GM21515 (cell line): ENCODE measurements around the gene MTM1.
A peak's percentile ranks its signal among the peaks of the same experiment; 100 is the strongest.

ENCODE experiments used
- ATAC-seq: cut with Tn5 transposase; IDR thresholded peaks from one replicate; pipeline ENCODE4 v1.9.1; 2021; ENCODE audit not compliant: unreplicated experiment

MTM1 gene

DNA sequence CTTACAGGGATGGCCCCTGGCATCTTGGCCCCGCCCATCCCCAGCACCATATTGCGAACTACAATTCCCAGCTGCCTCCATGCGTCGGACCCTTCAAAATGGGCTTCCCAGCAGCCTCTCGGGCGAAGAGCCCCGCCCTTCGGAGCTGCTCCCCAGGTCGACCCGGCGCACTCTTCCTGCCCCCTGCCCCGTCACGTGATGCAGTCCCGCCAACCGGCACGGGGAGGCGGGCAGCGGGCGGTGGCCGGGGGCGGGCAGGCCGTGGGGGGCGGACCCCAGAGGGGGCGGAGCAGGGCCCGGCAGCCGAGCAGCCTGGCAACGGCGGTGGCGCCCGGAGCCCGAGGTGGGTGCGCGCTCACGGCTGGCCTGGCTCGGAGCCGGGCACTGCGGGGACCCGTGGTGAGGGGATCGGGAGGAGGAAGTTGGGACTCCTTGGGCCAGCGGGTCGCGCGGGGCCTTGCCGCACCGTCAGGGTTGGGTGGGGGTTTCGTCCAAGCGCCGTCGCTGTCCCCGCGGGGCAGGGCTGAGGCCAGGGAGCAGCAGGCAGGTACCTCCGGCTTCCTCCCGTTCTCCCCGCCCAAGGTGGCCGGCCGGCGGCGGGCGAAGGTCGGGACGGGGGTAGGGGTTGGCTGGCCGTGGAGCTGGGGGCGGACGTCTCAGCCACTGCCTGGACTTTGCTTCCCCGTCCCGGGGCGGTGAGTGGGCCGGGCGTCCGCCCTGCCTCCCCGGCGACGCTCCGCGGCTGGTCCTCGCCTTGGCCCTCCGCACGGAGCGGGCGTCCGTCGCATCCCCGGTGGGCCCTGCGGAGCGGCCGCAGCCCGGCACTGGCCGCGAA is at the start of gene MTM1:
Gene MTM1, plus strand, starts transcription at position 302 of the 835 bp plus-strand sequence. CDS start 23,994 bp downstream, outside the sequence.
- ATAC-seq: peak; percentile 97

DNA sequence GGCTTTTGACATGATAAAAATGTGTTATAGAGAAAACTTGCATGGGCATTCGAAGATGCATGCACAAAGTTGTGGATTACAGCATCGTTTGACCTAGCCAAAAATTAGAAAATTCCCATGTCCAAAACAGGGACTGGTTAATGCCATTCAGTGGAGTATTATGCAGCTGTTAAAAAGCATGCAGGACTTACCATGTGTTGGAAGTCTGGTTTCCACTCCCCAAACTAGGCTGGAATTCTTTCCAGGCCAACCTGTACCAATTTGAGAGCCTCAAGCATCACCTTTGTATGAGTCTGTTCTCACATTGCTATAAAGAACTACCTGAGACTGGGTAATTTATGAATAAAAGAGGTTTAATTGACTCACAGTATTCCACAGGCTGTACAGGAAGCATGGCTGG is 45.9 kb upstream of the MTM1 start:
- no peak for ATAC-seq

DNA sequence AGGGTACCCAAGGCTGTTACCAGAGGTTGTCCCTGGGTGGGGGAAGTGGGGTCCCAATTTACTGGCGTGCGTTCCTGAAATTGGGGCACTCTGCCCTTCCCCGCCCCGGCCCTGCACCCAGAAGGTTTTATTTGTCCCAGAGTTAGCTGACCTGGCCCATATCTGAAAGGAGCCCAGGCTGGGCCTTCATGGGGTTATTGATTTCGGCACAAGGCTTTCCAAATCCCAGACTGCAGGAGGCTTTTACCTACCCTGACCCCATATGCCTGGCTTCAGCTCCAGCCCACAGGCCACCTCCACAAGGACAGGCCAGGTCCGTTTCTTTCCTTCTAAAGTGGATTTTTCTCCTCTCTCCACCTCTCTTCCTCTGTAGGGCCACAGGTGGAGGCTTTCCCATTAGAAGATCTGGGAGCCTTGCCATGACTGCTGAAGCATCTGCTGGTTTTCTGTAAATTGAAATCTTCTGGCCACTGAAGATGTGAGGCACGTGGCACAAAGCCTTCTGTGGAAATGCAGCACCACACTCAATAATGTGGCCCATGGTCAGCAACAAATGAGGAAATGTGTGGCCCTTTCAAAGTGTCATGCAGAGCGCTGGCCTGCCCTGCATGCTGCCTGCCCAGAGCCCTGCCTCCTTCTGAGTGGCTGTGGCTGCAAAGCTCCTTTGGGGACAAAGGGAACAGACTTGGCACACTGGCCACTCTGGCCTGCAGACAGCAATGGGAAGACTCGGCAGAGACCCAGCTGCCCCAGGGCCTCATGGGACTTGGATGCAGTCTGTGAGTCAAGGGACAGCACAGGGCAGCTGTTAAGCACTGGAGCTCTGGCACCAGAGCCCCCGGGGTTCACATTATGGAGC is 43.1 kb upstream of the MTM1 start:
- ATAC-seq: no peak

DNA sequence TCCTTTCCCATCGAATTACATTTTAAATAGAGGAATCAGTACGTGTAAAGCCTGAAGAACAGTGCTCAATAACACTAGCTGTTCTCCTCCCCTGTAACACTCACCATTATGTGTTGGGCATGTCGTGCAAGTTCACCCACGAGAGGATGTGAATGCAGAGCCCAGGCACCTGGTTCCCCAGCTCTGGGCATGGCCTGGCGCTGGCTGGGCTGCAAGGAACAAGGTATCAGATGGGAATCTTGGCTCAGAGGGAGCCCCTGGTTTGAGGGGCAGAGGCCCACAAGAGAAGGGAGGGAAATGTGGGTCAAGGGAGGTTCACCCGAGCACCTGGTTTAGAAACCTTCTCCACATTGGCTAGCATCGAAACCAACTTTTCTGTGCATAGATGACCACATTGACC is 41.7 kb upstream of the MTM1 start:
- ATAC-seq: no peak

DNA sequence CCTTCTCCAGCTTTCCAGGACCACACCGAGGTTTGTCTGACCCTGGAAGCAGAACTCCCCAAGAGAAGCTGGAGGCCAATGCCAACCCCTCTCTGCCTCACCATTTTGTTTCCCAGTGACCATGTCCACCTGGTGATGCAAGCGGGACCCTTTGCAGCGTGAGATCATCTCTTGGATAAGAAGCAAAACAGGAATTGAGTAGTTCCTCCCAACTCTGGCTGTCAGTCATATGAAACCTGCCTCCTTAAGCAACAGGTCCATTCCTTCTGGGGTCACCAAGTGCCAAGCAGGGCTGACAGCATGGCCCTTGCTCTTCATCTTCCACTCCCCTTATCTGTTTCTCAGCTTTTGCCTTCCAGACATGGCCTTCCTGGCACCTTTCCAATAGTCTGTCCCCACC is 41.3 kb upstream of the MTM1 start:
- ATAC-seq: no peak

DNA sequence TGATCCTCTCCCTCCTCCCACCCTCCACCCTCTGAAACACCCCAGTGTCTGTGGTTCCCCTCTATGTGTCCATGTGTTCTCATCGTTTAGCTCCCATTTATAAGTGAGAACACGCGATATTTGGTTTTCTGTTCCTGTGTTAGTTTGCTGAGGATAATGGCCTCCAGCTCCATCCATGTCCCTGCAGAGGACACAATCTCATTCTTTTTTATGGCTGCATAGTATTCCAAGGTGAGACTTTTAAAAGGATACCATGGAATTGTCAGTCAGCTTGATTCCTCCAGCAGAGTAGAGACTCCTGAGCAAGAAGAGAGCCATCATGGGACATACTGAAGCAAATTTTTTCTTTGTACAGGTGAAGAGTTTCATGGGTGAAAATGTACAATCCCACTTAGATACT is 38.8 kb upstream of the MTM1 start:
- no peak for ATAC-seq

DNA sequence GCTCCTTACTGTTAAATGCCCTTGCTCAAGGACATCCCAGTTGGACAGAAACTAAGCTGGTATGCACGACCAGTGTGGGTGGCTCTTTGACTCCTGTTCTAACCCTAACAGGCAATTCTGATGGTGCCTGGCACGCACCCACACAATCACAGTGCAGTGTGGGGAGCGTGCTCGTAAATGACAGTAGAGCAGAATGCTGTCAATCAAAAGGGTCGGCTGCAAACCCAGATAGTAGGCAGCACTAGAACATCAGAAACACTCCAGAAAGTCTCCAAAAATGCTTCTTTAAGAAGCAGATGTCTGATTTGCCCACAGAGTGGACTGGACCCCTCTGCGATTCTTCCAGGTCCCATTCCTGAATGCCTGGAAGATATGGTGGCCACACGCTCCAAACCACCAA is 37.6 kb upstream of the MTM1 start:
- no peak for ATAC-seq

DNA sequence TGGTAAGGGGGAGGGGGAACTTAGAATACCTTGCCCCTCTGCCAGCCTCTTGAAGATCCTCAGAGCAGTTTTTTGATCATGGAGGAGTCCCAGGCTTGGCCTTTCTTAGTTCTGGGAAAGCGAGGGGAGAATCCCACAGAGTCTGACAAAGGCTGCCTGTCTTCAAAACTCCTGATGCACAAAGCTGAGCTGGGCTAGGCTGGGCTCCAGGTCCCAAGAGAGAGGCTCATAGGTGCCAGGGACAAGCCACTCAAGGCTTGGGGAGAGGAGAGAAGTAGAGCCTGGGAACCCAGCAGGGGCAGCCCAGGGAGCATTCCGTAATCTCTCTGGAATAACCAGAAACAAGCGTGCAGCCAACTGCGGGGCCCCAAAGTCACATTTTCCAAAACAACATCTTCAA is 37.0 kb upstream of the MTM1 start:
- no peak for ATAC-seq

DNA sequence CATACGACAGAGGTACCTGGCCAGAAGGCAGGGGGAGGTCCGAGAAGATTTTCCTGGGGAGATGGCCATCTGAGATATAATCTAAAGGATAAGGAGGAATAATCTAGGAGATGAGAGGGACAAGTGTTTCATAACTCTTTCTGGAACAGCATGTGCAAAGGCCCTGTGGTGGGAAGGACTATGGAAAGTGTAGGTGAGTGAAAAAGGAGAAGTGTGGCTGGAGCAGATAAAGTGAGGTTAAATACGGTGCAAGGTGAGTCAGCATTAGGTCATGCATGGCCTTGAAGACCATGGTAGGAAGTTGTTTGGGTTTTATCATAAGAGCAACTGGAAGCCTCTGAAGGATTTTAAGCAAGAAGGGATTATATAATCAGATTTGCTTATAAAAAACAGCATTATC is 34.6 kb upstream of the MTM1 start:
- ATAC-seq: no peak

DNA sequence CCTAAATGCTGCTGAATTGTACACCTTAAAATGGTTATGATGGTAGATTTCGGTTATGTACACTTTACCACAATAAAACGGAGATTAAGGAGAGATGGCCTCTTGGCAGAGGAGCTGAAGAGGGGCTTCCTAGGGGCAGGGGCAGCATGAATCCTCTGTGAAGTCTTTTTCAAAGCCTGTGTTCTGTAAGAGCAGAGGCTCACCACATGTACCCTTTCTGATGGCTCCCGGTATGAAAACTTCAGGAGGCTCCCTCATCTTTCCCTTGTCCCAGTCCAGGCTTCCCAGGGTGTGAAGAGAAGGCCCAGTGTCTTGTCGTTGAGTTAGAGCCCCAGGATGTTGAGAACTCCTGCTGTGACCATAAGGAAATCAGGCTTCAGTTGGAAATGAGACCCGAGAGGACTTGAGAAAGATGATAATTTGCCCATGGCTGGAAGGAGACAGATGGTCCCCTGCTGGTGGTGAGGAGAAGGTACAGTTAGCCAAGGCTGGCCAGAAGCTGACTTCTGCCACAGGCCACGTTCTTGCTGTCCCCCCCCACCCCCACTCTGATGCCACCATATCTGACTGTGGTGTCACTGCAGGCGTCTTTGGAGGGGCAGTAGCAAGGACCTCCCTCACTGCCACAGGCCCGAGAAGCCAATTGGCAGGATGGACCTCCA is 31.8 kb upstream of the MTM1 start:
- ATAC-seq: no peak

DNA sequence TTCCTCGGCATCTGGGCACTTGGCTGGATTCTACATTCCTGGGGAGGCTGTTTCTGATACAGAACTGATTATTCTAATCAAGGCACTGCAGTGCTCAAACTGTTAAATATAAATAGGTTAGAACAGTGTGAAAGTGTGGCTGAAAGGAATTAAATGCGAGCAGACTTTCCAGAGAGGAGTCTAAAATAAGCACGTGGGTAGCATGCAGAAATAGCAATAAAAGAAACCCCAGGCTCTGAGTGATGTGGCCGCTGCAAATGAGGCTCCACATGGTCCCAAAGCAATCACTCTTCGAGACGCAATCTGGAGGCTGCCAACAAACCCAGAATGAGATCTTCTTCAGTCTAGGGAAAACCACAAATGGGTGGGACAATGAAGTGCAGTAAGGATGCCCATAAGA is 30.6 kb upstream of the MTM1 start:
- no peak for ATAC-seq

DNA sequence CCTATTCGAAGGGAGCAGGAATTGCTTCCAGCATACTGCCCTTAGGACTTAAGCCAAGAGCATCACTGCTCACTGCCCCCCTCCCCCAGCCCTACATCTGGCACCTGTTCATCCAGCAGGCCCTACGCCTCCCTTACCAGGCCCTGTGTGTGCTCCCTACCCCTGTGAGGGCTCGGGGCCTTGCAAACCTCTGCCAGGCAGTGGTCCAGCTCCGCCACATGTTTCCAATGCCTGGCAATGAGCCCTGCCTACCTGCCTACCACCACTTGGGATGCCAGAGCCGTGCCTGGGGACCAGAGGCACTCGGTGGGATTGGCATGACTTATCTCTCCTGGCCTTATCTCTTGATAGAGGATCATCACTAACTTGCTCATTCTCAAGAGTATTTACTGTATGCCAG is 27.5 kb upstream of the MTM1 start:
- ATAC-seq: no peak

DNA sequence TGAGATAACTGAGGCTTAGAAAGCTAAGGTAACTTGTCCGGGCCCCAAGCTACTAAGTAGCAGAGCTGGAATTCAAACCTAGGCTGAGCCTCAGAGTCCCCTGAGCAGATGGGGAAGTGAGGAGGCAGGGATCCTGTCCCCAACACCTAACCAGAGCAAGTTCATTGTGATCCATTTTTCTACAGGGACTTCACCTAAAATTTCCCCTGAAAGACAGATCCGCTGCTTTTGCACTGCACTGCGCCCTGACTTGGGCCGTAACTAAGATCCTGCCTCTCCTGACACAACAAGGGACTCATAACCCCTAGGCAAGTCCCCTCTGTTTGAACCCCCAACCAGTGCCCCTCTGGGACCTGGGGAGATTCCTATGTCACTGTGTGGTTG is 25.6 kb upstream of the MTM1 start:
- peak; percentile 33 for ATAC-seq

DNA sequence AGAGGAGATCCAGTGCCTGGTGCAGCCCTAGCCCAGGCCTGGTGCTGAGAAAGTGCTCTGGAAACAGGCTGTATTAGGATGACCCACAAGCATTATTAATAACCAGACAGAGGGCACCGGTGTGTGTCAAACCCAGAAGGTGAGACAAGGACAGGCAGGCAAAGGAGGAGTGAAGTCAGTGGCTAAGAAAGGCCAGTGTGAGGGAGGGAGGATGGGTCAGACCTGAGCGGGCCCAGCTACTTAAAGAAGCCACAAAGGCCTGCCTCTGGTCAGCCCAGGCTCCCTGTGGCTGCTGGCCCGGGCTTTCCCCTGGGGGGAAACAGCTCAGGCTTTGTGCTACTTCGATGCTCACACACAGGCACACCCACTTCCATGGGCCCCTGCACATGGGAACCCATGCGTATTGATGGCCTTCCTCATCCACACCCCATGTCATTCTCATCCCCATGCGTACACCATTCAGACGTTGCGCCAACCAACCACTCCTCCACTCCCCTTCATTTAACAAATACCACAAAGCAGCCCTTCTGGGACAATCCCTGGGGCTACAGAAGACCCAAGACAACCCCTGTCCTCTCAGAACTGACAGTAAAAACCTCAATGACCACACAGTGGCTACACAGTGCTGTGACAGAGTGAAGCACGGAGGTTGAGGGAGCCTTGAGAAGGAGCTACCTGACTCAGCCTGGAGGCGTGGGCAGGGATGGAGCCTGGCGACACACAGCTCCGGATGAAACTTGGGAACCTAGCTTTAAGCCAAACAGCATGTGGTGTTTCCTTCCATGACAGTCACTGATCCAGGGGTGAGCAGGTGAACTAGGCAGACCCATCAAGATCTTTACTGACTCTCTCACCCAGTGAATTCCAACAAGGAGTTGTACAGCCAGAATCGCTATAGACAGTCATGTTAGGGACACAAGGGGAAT is 24.9 kb upstream of the MTM1 start:
- ATAC-seq: peak; percentile 51

DNA sequence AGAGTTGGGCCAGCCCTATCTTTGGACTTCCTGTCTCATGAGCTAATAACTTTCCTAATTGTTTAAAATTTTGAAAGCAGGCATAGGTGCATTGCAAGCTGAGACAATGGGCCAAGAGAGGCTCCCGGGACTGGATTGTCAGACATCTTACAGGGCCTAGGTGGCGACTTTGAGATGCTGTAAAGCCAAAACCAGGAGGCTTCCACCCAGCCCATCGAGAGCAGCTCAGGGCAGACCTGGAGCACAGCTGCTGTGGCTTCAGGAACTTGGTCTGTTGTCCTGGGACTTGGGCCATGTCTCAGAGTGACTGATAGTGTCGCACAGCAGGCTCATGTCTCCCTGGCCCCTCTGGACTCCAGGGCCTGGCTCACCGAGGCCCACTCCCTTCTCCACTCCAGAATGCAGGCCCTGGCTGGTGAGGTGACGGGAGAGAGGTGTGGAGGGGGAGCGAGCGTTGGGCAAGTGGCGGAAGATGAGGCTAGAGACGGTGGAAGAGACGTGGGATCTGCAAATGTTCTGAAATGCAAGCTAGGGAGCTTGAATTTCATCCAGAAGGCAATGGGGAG is 24.1 kb upstream of the MTM1 start:
- no peak for ATAC-seq

DNA sequence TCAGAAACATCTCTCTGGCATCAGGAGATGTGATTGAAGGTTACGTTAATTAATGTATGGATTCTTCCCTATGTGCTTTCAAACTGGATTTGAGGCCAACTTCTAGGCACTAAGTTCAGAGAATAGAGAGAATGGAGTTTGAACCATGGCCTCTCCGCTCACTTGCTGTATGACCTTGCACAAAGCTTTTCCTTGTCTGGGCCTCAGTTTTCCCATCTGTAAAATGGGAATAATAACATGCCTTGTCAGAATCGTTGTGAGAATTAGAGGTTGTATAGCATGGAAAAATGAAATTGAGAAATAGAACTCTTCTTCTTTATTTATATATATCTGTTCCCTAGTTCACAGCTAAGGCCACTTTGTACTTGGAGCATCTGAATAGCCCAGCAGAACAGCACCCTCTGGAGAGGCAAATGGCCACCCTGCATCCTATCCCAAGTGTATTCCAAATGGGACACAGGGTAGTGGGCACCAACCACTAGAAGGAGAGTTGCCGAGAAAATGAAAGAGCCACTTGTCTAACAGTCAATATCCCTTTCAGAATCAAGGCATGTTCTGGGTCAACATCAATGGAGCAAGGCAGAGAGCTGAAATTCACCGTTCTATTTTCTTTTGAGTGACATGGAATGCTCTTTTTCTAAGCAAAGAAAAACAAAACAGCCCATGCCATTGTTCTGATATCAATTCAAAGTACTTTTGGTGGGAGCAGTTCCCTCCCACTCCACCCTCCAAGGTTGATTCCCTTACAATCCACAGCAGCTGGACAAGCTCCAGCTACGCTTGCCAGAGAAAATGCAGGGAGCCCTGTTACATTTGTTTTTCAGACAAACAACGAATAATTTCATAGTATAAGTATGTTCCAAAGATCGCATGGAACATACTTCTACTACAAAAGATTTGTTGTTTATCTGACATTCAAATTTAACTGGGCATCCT is 23.3 kb upstream of the MTM1 start:
- ATAC-seq: no peak

DNA sequence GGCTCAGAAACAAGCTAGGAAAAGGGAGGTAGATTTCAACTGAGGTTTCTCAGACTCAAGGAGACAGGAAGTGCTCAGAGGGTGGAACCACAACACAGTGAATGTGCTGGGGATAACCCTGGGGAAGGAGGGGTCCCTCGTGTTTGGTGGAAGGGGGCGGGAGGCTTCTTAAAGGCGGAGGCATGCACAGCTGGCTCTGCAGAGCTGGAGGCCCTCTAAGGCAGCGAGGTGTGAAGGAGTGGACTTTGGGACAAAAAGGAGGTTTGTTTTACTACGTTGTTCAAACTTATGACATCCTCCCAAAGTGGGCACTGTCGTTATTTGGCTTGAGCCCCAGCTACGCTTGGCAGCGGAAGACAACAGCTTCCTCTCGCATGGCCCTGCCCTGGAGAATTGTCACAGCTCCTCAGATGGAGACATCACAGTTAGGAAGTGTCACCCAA is 21.7 kb upstream of the MTM1 start:
- no peak for ATAC-seq

DNA sequence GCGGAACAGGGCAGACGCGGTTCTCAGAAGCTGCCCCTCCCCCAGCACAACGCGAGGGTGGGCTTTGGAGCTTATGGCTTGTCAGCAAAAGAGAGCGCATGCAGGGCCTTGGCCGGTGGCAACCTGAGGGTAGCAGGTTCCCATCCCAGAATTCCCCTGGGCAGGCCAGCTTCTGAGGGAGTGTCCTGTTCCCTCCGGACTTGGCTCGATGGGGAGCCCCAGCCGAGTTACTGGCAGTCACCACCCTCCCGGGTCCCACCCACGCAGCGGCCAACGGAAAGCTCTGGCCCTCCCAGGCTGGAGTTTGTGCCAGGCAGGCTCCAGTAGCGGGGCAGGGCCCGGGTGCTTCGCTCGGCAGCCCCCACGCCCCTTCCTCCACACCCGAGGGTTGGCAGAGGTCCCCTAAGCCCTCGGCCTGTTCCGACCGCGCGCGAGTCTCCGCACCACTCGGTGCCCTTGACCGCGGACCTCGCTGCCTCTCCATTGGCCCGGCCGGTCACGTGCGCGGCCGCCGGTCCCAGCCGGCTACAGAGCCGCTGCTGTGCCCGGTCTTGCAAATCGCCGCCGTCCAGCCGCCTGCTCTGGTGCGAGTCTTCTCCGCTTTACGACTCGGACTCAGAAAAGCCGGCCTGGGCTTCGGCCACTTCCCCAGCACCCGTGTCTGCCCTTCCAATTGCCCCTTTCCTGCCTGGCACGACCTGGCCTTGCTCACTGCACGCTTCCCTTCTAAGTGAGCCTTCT is 20.9 kb upstream of the MTM1 start:
- peak; percentile 70 for ATAC-seq
